PC-3 (cell line): Measurements from ENCODE around the gene TCOF1.

Experiments used
- EZH2 ChIP-seq: fragments of 300-600 bp; sonication (generic); IDR thresholded peaks from one replicate; pipeline ENCODE4 v1.6.1; 2017; ENCODE audit warnings: antibody characterized with exemption, mild to moderate bottlenecking, low read length; ENCODE audit not compliant: unreplicated experiment
- EZH2phosphoT487 ChIP-seq: fragments of 300-600 bp; sonication (generic); IDR thresholded peaks from 2 replicates; pipeline ENCODE4 v1.6.1; 2018; ENCODE audit warnings: mild to moderate bottlenecking, antibody characterized with exemption, low read length, borderline replicate concordance
- TF ChIP-seq, protein P1 (sequence below): fragments of 300-600 bp; sonication (generic); conservative IDR thresholded peaks from 2 replicates; pipeline ENCODE4 v1.5.1; 2017; ENCODE audit warnings: antibody characterized with exemption, low read depth, mild to moderate bottlenecking, low read length

DNA sequence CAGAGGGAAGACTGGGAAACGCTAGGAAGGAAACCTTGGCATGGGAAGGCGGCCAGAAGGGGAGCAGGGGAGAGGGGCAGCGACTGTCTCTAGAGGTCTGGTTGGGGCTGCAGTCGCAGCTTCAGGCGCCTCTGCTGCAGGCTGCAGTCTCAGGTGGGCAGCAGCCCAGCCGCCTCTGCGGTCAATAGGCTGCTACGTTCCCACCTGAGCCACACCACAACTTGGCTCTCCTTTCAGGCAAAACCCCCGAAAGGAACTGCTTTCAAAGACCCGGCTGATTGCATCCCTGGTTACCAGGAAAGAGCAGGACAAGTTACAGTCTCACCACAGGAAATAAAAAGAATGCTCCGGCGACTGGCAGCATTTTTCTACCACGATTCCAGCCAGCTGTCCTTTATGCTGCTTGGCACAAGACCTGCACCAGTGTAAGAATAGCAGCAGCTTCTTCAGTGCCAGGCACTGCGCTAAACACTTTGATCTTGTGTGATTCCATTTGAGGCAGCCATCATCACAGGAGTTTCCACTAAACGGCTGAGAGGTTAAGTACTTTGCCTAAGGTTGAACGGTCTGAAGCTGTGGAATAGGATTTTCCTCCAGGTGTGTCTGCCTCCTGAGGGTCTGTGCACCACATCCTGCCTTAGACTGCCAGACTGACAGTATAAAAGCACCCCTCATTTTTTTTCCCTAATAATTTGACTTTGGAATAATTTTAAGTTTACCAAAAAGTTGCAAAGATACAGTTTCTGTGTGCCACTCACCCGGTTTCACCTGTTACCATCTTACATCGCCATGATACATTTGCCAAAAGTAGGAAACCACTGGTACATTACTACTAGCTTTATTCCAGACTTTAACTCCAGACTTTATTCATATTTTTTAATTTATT lies 84.6 kb downstream of the TCOF1 start:
- TF ChIP-seq, protein P1, sequence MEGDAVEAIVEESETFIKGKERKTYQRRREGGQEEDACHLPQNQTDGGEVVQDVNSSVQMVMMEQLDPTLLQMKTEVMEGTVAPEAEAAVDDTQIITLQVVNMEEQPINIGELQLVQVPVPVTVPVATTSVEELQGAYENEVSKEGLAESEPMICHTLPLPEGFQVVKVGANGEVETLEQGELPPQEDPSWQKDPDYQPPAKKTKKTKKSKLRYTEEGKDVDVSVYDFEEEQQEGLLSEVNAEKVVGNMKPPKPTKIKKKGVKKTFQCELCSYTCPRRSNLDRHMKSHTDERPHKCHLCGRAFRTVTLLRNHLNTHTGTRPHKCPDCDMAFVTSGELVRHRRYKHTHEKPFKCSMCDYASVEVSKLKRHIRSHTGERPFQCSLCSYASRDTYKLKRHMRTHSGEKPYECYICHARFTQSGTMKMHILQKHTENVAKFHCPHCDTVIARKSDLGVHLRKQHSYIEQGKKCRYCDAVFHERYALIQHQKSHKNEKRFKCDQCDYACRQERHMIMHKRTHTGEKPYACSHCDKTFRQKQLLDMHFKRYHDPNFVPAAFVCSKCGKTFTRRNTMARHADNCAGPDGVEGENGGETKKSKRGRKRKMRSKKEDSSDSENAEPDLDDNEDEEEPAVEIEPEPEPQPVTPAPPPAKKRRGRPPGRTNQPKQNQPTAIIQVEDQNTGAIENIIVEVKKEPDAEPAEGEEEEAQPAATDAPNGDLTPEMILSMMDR = no peak
- TF ChIP-seq EZH2 = no peak
- TF ChIP-seq EZH2phosphoT487 = no peak
